Measurements from ENCODE around the gene DYNC1I1.

The DYNC1I1 gene

DNA sequence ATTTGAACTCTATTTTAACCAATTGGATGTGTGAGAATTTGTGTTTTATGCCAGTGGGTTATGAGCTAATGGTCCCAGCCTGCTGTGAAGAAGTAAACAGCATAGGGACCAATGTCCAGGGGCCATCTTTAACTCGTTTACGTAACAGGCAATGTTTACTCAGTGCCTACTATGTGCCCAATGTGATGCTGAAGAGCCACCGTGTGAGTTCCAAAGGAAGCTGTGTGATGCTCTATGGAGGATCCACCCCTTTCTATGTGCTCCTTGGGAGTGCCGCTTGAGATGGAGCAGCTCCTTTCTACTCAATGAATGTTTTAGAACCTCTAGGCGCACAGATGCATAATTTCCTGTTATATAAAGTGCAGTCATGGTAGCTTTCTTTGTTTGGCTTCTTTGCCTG lies 21.3 kb downstream of the DYNC1I1 start:
- no peak for DNase-seq (ENCODE audit: low read depth)

DNA sequence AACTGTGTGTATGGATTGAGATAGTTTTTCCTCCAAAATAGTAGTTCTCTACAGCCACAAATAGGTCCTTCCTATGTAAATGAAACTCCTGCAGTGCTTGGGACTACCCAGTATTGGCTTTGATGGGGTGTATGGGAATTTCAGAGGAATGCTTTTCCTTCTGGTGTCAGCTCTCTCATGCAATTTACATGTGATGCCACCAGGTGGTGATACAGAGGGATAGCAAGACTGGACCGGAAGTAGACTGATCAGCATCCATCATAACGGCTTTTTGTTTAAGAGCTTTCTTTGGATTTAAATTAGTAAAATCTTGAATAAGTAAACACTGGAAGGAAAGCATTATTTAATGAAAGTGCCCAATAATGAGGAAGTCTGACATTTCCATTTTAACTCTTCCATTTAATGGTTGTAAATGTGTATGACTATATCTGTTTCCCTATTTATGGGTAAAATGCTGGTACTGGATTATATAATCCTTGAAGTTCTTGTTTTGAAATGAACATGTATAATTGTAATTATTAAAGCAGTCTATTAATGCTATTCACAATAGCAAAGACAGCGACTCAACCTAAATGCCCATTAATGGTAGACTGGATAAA lies 22.7 kb downstream of the DYNC1I1 start:
- DNase-seq (ENCODE audit: low read depth) = no peak

DNA sequence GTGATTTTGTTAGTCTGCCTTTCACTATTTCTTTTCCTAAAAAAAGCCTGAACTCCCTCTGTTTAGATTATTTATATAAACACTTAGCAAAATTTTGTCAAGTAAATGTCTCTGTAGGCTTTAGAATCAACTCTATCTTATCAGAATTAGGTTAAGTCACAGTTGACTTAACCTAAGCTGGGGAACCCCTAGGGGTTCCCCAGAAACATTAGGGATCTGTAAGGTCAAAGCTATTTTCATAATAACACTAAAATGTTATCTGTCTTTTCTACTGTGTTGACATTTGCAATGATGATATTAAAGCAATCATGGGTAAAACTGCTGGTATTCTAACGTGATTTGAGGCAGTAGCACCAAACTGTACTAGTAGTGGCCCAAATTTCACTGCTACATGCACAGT lies 24.3 kb downstream of the DYNC1I1 start:
- no peak for DNase-seq (ENCODE audit: low read depth)

DNA sequence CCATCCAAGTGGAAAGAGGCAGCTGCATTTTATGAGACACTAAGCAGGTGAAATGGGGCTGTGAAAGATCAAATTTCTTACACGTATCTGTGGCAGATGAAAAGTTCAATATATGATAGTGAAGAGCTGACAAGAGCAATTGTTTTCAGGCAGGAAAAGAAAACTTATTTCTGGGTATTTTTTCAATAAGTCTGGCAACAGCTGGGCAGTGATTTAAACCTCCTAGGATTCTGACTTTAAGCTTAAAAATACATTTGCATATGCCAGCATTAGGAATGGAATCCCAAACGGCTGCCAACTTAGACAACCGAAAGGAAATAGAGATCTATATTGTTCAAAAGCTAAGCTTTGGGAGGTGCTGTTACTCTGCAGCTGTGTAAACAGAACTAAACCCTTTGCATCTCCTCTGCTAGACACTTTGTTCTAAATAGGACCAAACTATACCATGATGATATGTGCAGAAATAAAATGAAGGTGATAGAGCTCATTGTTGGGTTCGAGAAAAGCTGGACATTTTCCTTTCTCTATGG lies 26.1 kb downstream of the DYNC1I1 start:
- DNase-seq (ENCODE audit: low read depth) = no peak

GRCh38 chr7:95800787-95801186 lies 28.4 kb downstream of the DYNC1I1 start:
- DNase-seq (ENCODE audit: low read depth) = no peak

DNA sequence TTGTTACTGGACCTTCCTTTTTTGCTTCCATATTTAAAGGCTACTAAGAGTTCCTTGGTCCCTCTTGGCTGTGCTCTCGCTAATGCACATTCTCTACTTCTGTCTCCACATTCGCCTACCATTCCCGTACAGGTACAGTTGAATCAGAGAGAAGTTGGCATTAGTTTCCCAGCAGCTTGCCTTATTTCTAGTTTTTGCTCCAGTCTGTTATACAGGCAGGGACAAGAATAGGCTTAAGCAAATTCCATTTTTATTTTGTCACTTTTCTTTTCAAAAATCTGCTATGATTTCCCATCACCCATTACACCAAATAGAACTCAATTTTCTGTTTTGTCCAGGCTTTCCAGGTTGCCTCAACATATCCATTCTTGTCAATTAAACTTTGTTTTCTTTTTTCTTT lies 29.9 kb downstream of the DYNC1I1 start:
- DNase-seq (ENCODE audit: low read depth) = no peak

- DNase-seq (ENCODE audit: low read depth) = no peak
Observed at GRCh38 chr7:95804052-95804451, 31.7 kb downstream of the DYNC1I1 start.

DNA sequence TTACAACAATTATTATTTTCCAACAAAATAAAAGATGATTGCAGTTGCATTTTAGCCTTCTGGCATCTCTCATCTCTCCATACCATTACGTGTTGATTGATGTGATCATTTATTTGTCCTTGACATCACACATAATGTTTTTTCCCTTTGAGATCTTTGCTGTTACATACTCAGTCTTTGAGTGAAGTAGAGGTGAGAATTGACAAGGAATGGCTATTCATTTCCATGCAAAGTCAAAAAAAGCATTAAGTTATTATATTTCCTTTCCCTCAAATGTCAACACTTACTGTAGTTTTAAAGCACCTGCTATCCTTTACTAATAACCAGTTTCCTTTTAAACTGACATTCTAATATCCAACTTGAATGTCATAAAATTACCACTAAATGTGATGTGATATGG lies 33.6 kb downstream of the DYNC1I1 start:
- DNase-seq (ENCODE audit: low read depth) = no peak

DNA sequence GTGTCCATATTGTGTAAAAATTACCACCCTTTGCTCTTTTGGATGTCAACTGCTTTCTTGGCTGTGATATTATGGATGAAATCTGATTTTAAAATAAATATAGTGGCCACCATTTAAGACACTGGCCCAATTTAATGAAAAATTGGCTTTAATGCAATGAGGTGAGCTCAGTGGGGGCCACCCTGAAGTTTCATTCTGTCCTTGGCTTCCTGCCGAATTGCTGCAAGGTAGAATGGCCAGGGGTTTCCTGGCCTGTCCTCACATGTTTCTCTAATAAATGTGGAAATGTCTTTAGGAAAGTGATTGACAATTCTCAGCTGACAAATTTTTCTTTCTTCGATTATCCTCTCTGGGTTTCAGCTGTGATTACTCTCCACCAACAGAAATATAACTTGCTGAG lies 36.0 kb downstream of the DYNC1I1 start:
- no peak for DNase-seq (ENCODE audit: low read depth)

DNA sequence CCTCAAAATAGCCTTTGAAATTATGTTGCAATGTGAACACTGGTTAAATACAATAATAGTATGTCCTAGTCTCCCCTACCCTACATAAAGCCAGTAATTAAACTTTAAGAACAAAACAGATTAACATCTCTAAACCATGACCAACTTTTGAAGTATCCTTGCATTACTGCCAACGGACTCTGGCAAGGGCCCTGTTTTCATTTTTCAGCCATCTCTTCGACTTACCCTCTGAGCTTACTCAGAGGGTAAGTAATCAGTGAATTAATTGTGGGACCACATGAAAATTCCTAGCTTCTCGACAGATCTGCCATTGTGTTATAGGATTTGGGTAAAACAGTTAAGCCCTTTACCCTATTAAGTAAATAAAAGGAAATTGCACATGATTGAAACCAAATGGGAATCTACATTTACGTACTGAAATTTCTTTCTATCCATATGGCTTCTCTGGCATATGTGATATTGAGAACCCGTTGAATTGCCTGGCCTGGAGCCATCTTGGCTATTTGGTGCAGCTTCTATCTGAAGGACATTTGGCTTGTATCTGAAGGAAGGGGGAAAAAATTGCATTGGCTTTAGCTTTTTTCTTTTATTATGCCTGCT lies 39.6 kb downstream of the DYNC1I1 start:
- no peak for DNase-seq (ENCODE audit: low read depth)

GRCh38 chr7:95814721-95815120 lies 42.4 kb downstream of the DYNC1I1 start:
- DNase-seq (ENCODE audit: low read depth) = no peak

DNA sequence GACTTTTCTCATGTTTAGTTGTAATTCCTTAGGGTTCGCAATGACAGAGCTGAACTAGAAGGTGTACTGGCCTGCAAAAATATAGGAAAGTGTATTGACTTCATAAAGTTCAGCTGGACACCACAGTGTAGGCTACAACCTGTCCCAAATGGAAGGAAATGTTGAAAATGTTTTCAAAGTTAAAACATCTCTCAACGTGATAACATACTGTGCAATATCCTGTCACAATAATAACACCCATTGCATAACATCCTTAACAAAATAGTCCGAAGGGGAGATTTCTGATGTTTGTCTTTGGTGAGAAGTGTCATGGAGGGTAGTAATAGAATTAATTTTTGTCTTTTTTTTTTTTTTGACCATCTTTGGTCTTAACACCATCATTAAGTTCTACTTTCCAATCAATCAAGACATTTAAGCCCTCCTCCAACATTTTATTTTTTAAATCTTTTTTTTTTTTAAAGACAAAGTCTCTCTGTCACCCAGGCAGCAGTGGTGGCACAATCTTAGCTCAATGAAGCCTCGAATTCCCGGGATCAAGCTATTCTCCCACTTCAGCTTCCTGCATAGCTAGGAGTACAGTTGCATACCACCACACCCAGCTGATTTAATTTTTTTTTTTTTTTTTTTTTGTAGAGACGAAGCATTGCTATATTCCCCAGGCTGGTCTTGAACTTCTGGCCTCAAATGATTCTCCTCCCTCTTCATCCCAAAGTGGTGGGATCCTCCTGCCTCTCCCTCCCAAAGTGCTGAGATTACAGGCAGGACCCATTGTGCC lies 45.7 kb downstream of the DYNC1I1 start:
- no peak for DNase-seq (ENCODE audit: low read depth)

DNA sequence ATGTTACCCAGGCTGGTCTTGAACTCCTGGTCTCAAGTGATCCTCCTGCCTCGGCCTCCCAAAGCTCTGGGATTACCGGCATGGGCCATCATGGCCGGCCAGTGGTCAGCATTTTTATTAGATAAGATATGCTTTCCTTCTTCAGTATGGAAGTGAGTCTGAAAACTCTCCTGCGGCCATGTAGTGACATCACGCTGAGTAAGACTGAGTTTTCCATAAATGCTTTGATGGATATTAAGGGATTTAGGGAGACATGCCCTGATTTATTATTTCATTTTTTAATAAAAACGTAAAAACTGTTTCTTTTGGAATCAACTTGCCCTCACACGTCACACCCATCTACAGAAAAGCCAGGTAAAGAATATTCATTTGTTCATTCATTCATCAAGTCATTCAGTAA lies 48.4 kb downstream of the DYNC1I1 start:
- no peak for DNase-seq (ENCODE audit: low read depth)

- no peak for DNase-seq (ENCODE audit: low read depth)
Observed at GRCh38 chr7:95822717-95823116, 50.4 kb downstream of the DYNC1I1 start.

GRCh38 chr7:95824616-95825015 lies 52.3 kb downstream of the DYNC1I1 start:
- no peak for DNase-seq (ENCODE audit: low read depth)

DNA sequence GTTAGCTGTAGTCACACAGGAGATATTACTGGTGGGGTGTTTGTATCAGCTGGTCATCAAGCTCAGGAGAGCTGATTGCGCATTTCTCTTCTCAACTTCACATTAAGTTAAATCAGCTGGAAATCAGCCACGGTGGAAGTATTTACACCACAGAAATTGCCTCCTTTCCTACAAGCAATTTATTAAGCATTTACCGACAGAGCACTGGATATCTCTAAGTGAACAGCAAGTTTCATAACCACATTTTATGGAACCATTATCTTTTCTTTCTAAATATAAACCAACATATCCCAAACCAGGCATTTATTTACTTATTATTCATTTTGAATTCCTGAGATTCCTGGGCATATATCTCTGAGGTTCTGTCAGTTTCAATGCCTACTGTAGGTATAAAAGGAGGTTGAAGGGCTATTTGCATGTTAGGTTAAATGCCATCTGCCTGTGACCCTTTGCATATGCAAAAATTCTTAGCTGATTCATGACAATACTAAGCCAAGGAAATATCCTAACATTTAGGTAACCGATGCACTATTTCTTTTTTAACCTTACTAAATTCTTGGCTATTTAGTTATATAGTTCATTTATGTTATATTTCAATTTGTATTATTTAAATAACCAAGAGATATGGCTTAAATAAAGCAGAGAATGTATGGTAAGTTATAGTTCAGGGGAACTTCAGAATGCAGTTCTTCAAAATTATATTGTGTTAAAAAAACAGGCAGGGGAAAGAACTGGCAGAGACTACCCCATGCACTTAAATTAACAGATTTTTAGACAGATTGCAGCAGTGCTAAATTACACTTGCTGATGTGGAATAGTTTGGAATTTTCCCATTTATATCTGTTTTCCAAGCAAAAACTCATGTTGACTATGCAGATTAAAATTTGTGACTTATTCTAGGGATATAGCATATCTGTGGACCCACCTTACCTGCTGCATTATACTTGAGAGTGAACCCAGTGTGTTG lies 56.8 kb downstream of the DYNC1I1 start:
- DNase-seq (ENCODE audit: low read depth) = no peak

DNA sequence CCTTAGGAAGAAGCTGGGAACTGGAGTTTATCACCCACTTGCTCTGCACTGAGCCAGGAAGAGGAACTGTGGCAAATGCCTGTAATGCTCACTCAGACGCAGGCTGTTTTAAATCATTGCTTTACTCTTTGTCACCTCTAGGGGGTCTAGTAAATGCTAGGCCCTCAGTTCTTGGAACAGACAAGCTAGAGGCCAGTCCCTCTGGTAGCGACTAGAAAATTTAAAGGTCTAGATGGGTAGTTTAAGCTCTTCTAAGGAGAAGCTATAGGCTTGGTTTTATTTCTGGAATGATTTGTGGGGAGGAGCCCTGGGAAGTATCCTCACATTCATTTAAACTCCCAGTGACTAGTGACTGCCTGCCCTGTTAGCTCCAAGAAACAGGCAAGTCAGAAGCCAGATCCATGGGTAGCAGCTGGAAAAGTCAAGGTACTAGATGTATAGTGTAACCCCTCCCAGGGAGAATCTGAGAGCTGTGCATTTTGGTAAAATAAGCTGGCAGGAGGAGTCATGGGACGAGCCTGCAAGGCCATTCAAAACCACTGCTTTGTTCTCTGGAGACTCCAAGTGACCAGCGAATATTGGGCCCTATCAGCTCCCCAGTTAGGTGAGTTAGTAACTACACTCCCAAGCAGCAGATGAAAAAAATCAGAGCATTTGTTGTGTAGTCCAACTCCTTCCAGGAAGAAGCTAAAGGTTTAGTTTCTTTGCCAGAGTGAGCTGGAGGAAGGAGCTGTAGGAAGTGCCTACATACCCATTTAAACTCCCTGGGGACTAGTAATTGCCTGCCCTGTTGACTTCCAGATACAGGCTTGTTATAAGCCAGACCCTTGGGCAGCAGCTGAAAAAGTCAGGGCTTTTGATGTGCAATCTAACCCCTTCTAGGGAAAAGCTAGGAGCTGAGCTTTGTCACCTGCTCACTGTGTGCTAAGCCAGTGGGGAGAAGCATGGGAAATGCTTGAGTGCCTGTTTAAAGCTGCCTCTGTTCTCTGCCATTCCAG lies 68.9 kb downstream of the DYNC1I1 start:
- DNase-seq (ENCODE audit: low read depth) = no peak

DNA sequence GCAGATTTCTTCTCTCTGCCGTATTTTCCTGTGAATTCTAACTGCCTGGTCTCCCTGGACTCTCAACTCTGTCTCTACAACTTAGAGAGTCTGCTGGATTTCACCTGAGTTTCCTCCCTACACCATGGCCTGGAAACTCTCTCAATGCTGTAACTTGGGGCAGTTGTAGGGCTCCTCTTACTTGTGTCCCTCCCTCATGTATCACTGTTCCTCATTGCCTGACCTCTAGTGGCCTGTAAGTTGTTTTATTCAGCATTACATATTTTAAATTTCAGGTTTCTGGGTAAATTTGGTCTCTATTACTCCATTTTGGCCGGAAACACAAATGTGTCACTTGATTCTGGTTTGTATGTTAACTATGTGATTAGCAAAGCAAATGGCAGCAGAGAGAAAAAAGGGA lies 70.9 kb downstream of the DYNC1I1 start:
- DNase-seq (ENCODE audit: low read depth) = no peak

- DNase-seq (ENCODE audit: low read depth) = no peak
Observed at GRCh38 chr7:95845007-95845406, 72.7 kb downstream of the DYNC1I1 start.

- DNase-seq (ENCODE audit: low read depth) = no peak
Observed at GRCh38 chr7:95847061-95847460, 74.7 kb downstream of the DYNC1I1 start.

DNA sequence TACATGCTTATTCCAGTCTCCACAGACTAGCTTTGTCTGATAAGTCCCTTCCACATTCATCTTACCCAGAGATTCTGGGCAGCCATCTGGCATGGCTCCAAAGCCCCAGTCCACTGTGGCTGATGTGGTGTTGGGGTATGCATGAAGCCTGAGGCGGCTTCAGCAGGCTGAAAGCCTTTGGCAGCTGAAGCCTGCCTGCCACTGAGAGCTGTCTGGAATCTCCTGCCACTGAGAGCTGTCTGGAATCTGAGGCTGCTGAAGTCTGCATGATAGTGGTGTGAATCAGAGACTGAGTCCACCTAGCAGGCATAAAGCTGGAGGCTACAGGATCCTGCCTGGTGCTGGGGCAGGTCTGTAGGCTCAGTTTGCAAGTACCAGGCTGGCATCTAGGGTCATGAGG lies 87.1 kb downstream of the DYNC1I1 start:
- no peak for DNase-seq (ENCODE audit: low read depth)

Measured in activated T-helper 1 cell treated with Interleukin-2 at 50 U/mL for 16 hours (primary cell).